Measurements from ENCODE around the gene CYP19A1.

Gene CYP19A1

DNA sequence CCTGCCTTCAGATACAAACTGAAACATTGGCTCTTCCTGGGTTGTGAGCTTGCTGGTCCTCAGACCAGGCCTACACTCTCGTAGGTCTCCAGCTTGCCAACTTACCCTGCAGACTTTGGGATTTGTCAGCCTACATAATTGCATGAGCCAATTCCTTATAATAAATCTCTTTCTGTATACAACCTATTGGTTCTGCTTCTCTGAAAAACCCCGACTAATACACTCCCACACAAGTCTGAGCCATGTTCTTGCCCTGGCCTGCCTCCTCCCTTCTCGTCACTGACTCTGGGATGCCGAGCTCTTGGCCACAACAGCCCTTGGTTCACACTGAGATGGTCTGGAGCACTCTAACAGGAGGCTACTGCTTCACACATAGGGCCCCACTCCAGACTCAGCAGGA lies 9.5 kb downstream of the CYP19A1 start:
- no peak for DNase-seq (ENCODE audit: extremely low read depth in 1 of 2, low read depth in 1 of 2)

DNA sequence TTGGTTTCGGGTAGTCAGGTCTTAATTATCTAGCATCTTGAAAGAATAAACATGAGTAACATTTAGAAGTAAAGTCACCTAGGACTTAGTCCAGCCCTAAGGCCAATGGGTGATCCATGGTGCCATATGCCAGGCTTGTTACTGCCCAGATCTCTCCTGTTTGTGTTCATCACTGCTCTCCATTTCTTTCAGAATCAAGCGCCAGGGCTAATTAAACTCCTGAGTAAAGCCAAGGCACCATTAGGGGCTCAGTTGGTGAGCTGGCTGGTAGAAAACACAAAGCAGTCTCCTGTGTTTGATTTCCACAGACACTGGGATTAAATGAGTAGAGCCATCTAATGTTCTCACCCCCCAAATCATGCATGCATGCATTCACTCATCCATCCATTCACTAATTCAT lies 11.3 kb downstream of the CYP19A1 start:
- no peak for DNase-seq (ENCODE audit: extremely low read depth in 1 of 2, low read depth in 1 of 2)

DNA sequence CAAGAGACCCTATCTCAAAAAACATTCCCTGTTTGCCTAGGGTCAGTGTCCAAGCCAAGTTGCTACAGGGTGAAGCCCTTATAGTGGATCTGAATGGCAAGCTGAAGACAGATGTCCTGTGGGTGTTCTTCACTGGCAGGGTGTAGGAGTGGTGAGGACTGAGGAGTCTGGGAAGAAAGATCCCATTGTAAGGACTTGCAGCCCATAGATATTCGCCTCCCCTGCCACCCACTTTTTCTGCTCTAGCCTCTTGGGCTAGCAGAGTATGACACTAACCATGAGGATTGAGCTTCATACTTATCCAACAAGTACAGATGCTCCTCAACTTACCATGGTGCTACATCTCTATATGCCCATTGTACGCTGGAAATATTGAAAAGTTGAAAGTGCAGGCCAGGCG lies 13.2 kb downstream of the CYP19A1 start:
- no peak for DNase-seq (ENCODE audit: extremely low read depth in 1 of 2, low read depth in 1 of 2)

DNA sequence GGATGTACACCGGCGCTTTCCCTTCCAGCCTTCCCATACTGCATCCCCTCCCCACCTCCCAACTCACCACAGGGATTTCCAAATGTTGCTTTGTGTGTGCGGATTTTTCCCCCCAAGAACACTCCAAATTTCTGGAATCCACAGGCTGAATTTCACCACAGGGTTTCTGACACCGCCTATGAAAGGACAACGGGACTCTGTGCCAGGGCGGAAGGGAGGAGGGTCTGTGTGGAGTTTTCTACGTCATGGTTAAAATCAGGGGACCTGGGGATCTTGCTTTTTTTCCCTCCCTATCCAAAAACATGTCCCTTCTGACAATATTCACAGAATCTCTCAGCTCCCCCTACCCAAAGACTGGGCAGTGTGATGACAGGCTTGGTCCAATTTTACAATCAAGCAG lies 14.6 kb downstream of the CYP19A1 start:
- DNase-seq (ENCODE audit: extremely low read depth in 1 of 2, low read depth in 1 of 2): no peak

DNA sequence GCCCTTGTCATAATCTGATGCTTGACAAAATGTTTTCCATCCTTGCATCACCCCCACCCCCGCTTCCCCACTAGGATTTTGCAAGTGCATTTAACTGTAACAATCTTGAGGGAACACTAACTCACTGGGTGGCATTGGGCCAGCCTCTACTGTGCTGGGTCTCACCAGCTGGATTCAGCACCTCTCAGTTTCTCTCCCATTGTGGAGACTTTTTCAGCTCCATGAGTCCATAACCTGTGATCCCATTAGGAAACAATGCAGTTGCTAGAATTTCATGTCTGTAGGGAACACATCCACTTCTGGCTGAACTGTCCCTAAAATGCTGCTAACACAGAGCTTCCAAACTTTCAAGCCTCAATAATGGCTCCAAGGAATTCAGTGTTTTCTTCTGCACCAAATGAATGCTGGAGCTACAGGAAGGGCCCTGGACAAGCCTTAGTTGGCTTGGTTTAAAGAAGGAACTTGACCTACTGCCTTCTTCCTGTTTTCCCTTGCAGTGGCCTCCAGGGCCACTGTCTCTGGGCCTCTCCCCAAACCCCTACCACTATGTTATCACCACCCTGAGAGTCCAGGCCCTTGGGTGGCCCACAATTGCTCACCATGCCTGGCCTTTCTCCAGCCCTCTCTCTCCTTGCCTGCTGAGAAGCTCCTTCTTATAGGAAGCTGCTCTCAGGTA lies 15.6 kb downstream of the CYP19A1 start:
- no peak for DNase-seq (ENCODE audit: extremely low read depth in 1 of 2, low read depth in 1 of 2)

DNA sequence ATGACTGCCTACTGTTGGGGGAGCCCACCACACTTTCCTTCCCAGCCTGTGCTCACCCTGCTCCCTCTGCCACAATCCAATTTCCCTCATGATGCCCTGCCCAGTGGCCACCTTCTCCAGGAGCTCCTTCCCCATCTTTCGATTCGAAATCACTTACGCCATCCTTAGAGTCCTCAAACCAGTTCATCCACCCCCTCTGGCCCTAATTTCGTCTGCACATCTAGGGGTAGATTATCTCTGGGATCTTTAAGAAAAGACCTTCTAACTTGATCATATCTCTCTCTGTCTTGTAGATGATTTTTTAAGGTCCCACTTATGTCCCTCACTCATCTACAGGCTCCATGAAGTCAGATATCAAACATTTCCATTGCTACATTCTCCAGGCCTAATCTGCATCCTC lies 17.1 kb downstream of the CYP19A1 start:
- DNase-seq (ENCODE audit: extremely low read depth in 1 of 2, low read depth in 1 of 2): no peak

DNA sequence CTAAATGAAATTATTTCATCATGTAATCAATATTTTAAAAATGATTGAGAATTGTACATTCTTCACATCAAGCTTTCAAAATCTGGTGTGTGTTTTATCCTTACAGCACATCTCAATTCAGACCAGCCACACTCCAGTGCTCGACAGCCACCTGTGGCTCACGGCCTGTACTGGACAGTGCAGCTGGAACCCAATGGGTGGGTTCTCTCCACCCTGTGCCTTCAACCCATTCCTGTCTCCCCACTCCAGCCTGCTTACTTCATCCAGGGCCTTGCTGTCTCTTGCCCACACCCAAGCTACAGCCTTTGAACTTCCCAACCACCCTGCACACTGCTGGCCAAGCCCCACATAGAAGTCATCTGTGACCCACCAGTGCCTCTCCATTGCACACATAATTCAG lies 17.6 kb downstream of the CYP19A1 start:
- no peak for DNase-seq (ENCODE audit: extremely low read depth in 1 of 2, low read depth in 1 of 2)

DNA sequence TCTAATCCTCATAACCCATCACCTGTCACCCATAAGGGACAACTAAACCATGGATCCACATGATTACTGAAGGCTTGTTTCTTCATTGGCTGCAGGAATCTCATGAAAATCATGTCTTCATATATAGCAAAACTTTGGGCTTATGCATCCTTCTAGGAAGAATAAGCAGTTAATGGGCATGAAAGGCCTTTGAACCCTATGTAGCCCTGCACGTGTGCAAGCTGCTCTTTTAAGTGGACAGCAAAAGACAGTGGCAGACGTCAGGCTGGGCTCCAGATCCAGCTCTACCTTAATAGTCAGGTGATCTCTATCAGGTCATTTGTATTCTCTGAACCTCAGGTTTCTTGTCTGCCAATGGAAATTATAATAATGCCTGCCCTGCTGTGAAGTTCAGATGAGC lies 18.9 kb downstream of the CYP19A1 start:
- DNase-seq (ENCODE audit: extremely low read depth in 1 of 2, low read depth in 1 of 2): no peak

DNA sequence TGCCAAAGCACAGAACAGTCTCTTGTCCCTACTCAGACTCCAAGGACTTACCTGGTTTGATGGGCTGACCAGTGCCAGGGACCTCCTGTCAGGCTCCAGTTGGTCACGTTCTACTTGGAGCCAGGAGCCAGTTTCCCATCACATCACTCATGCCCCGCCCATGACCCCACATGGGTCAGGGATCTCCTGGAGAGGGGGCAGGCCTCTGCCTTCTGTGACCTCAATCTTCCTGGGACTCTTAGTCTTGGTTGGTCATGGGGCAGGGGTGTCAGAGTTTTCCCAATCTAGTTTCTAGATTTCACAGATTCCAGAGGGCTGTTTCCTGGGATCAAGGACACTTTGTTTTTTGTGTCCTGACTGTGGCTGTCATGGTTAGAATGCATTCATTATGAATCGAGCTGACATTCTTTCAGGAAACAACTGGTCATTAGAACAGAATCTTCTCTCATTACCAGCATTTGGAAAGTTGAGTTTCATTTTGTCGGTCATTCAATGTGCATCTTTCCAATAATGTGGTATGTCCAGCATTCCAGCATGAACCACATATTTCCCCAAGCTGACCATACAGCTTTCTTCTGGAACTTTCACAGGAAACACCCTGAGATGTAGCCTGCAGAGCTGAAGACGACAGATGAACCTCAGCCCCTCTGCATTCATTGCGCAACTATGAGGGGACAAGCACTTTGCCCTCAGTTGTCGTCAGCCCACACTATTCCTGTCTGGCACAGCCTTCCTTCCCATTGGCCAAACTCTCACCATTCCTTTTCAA lies 19.8 kb downstream of the CYP19A1 start:
- no peak for DNase-seq (ENCODE audit: extremely low read depth in 1 of 2, low read depth in 1 of 2)

DNA sequence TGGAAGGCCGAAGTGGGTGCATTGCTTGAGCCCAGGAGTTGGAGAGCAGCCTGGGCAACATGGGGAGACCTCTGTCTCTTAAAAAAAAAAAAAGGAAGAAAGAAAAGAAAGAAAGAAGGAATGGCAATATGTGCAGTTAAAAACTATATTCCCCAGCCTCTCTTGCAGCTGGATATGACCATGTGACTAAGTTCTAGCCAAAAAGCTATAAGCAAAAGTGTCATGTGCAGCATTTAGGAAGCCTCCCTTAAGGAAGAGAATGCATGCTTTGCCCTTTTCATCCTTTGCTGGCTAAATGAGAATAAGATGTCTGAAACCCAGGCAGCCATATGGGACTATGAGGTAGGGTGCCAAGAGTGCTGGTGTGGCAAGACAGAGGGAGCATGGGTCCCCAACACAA lies 21.8 kb downstream of the CYP19A1 start:
- no peak for DNase-seq (ENCODE audit: extremely low read depth in 1 of 2, low read depth in 1 of 2)

DNA sequence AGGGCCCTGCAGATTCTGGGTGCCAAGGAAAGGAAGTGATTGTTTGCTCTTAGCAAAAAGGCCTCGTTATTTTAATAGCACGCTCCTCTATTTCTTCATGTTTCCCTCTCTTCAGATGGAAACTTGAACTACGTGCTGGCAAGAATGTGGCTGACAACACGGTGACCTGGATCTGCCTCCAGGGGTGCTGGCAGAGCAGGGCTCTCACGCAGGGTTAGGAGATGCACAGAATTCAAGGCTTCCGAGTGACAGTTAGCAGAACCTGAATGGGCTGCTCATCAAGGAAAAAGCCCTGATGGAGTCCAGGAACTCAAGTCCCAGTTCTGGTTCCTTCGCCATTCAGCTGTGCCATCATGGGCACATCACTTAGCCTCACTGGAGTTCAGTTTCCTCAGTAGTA lies 22.7 kb downstream of the CYP19A1 start:
- DNase-seq (ENCODE audit: extremely low read depth in 1 of 2, low read depth in 1 of 2): no peak

DNA sequence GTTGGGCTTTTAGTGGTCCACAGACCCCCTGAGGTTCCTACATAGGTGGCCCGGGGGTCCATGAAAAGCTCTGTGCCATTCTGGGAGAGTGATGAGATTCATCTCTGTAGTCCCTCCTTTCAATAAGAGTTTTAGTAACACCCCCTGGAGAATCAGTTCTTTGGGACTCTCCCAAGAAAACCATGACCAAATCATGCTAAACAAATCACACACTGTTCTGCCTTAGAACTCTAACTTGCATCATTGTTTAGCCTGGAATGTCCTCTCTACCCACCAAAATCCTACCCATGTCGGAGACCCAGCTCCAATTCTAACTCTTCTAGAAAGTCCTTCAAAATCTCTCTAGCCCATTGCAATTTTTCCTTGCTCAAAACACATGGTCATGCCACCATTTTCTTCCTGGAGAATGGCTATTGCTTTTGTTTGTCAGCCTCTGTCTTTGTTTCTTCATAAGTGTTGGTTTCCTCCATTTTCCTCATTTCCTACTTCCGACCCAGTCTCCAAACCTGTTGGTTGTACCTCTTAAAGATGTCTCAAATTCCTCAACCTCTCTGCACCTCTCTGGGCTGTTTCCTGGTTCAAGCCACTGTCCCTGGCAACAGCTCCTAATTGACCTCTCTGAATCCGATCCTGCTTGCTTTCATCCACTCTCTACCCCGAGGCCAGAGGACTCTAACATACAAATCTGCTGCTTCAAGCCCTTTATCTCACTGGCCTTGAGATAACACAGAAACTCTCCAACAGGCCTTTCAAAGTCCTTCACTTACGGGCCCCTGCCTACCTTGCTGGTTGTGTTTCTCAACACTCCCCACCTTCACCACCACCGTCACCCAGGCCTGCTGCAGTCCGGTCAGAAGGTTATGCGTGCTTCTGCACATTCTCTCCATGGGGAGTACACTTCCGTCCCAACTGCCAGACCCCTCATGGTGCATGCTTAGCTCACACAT lies 23.7 kb downstream of the CYP19A1 start:
- no peak for DNase-seq (ENCODE audit: extremely low read depth in 1 of 2, low read depth in 1 of 2)

DNA sequence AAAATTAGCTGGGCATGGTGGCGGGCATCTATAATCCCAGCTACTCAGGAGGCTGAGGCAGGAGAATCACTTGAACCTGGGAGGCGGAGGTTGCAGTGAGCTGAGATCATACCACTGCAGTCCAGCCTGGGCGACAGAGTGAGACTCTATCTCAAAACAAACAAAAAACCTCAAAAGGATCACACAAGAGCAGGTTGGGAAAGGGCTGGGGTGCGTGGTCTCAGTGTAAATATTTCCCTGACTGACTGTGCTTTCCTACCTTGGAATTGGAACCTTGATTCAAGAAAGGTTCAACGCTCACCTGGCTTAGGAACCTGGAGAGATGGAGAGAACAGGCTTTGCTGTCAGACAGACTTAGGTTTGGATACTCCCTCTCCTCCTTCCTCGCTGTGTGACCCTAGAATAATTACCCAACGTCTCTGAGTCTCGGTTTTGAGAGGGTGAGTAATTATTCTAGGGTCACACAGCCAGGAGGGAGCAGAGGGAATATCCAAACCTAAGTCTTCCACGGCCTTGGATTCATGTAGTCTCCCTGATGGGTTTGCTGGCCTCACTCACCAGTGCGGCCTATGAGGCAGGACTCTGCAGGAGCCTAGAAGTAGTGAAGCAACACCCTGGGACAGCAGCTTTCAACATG lies 24.6 kb downstream of the CYP19A1 start:
- no peak for DNase-seq (ENCODE audit: extremely low read depth in 1 of 2, low read depth in 1 of 2)

DNA sequence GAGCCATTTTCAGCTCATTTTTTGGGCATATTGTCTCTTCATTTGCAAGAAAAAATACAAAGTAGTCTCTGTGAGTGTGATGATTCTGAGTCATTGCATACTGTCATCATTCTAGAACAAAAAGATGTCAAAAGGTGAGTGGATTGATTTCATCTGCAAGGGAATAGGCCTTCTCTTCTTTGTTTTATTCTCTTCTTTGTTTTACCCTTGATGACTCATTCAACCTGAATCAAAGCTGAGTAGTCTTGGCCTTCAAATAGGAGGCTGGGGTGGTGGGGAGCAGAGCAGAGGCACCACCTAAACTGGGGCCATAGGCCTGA lies 25.4 kb downstream of the CYP19A1 start:
- DNase-seq (ENCODE audit: extremely low read depth in 1 of 2, low read depth in 1 of 2): no peak

DNA sequence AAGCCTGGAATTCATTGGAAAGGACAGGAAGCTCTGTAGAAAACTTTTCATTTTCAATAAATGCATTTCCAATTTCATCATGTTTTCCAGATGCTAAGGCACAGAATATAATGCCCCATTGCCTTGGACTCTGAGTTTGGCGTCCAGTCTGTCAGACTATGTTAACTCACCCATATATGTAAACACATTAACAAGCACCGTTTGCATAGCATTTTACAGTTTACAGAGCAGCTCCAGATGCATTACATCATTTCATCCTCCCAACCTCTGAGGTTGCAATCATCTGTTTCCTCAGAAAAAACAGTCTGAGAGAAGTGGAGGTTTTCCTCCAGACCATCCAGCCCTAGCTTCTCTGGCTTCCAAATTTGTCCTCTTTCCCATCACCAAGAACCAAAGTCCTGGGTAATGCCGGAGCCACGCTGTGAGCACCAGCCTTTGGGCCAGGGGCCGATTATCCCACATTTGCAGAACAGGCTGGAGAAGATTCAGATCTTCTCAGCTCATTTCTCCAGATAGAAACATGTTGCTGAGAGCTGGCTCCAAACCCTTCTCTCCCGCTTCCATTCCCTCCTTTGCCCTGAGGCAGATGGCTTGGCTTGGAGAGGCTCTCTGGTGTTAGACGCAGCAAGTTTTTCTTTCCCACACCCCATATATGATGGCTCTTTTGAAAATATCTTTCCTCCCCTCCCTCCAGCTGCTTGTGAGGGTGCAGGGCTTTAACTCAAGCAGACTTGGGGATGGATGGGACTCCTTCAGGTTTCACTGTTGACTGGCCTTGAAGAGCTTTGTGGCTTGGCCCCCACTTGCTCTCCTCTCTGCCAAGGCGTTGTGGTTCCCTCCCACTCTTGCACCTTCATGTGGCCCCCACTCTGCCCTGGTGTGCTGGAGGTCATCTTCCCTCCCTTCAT lies 26.0 kb downstream of the CYP19A1 start:
- no peak for DNase-seq (ENCODE audit: extremely low read depth in 1 of 2, low read depth in 1 of 2)

DNA sequence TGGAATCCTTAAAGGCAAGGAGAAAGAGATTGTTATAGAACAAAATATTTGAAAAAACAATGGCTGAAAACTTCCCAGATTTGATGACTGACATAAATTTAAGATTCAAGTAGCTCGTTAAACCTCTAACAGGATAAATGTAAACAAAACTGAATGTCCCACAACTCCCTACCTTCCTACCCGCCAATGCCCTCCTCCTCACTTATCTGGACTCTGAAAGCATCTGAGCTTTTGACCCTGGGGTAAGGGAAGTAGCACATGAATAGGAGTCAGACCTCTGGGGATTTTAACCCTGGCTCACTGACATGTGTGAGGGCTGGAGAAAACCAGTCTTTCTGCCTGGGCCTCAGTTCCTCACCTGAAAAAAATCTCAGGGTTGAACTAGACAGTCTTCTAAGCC lies 26.9 kb downstream of the CYP19A1 start:
- DNase-seq (ENCODE audit: extremely low read depth in 1 of 2, low read depth in 1 of 2): no peak

DNA sequence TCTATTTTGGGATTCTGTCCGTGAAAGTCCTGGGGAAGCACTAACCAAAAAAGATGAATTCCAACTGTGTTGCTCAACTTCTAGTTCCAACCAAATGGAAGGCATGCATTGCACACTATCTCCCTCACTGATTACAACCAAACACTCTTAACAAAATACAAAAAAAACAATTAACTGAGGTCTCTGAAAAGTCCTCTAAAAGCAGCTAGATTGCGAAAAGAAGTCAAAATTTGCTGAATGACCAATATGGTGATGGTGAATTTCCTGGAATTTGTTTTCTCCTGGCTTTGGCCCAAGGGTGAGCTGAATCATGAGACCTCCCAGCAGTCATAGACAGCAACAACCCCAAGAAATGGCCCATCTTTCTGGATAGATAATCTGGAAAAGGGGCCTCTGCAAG lies 28.3 kb downstream of the CYP19A1 start:
- DNase-seq (ENCODE audit: extremely low read depth in 1 of 2, low read depth in 1 of 2): no peak

DNA sequence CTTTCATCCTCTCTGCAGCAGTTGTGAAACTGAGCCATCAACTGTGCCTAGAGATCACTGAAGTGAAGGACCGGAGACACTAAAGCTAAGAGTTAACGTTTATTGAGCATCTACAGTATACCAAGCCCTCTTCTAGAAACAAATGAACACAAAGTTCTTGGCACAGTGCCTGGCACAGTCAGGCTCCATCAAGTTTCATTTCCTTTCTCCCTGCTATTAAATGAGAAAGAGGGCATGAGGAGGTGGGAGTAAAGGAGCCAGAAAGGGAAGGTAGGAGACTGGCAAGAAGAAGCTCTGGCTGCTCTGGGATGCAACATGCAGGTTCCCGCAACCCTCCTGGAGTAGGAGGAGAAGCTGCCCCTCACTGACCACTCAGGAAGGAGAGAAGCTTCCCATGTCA lies 30.6 kb downstream of the CYP19A1 start:
- no peak for DNase-seq (ENCODE audit: extremely low read depth in 1 of 2, low read depth in 1 of 2)

DNA sequence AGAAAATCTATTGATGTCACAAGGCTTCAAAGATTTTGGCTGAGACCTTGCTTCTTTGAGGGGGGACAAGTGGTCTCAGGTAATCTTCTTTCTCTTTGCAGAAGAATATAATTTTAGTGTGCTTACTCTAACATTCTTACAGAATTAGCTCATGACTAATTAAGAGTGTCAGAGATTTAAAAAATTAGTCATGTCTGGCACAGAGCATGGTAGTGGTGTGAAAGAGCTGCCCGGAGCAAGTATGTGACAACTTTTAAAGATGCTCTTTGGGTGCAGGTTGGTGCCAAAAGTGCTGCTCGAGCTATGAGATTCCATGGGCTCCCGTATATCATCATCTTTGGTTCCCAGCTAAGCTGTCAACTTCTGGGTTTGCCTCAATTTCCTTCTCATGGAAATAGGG lies 31.1 kb downstream of the CYP19A1 start:
- no peak for DNase-seq (ENCODE audit: extremely low read depth in 1 of 2, low read depth in 1 of 2)

DNA sequence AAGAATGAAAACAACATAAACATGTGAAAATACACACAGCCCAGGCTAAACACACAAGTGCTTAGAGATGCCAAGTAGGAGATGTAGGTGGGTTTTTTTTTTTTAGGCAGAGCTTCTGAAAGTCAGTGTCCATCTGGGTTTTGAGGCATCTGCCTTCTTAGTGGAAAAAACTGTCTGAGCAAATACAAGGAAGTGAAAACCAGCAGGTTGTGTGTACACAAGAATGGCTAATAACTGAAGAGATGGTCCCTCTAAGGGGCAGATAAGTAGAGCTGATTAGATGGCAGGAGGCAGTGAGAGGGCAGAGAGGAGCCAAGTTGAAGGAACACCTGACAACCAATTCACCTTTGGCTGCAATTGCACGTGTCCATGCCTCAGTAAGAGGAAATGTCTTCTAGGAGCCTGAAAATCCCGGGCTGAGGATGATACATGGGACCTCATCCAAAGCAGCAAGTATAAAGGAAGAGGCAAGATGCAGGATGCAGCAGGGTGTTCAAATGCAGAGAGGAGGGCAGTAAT lies 34.9 kb downstream of the CYP19A1 start:
- no peak for DNase-seq (ENCODE audit: extremely low read depth in 1 of 2, low read depth in 1 of 2)

Measured in stimulated activated CD8-positive, alpha-beta memory T cell treated with anti-CD3 and anti-CD28 coated beads, Interleukin-7, amount 100 ng/mL, for 48 hours (primary cell).